Loucy (cell line): ENCODE results near the gene NEK3.
"Not testable (repeated sequence)": the region's sequence is repeated elsewhere in the genome, so short reads cannot be mapped to it uniquely, and the experiment has no call there.

ENCODE experiments used
- H2AFZ ChIP-seq: fragments of 200-600 bp; sonication (generic); 2 replicates; pipeline ENCODE4 v1.6.0; 2016; ENCODE audit warnings: antibody characterized with exemption, mild to moderate bottlenecking, low read length, moderate library complexity
- H3F3A ChIP-seq: fragments of 200-600 bp; 2 replicates; pipeline ENCODE4 v1.6.0; 2016; ENCODE audit warnings: antibody characterized with exemption, low read depth, mild to moderate bottlenecking
- H3K27me3 ChIP-seq: fragments of 200-600 bp; sonication (generic); 2 replicates; pipeline ENCODE4 v1.6.1; 2014; ENCODE audit warnings: low read length, mild to moderate bottlenecking; ENCODE audit not compliant: insufficient read depth, poor library complexity, severe bottlenecking
- H3K36me3 ChIP-seq: fragments of 200-600 bp; sonication (generic); 2 replicates; pipeline ENCODE4 v1.6.1; 2016; ENCODE audit warnings: low read length; ENCODE audit not compliant: insufficient read depth
- H3K4me1 ChIP-seq: fragments of 200-600 bp; sonication (generic); 2 replicates; pipeline ENCODE4 v1.5.1; 2014; ENCODE audit warnings: low read length, mild to moderate bottlenecking; ENCODE audit not compliant: insufficient read depth, poor library complexity, severe bottlenecking
- H3K4me2 ChIP-seq: fragments of 200-600 bp; sonication (generic); 2 replicates; pipeline ENCODE4 v1.6.0; 2014; ENCODE audit warnings: antibody characterized with exemption, low read length, low read depth, mild to moderate bottlenecking; ENCODE audit not compliant: poor library complexity, severe bottlenecking
- H3K4me3 ChIP-seq: fragments of 200-600 bp; sonication (generic); 2 replicates; pipeline ENCODE4 v1.5.1; 2014; ENCODE audit warnings: low read length, mild to moderate bottlenecking, mixed read lengths; ENCODE audit not compliant: poor library complexity, severe bottlenecking
- H3K79me2 ChIP-seq: fragments of 200-600 bp; sonication (generic); 2 replicates; pipeline ENCODE4 v1.6.1; 2014; ENCODE audit warnings: low read length; ENCODE audit not compliant: insufficient read depth
- H3K9ac ChIP-seq: fragments of 200-600 bp; sonication (generic); 2 replicates; pipeline ENCODE4 v1.6.0; 2014; ENCODE audit warnings: mild to moderate bottlenecking, low read depth, low read length, moderate library complexity; ENCODE audit not compliant: poor library complexity, severe bottlenecking
- H3K9me2 ChIP-seq: fragments of 200-600 bp; sonication (generic); replicated peaks from 2 replicates; pipeline ENCODE4 v1.6.1; 2016; ENCODE audit warnings: low read depth, low read length, mixed read lengths
- H3K9me3 ChIP-seq: fragments of 200-600 bp; sonication (generic); 2 replicates; pipeline ENCODE4 v1.6.1; 2014; ENCODE audit warnings: mild to moderate bottlenecking, antibody characterized with exemption, low read length, low read depth; ENCODE audit not compliant: insufficient read depth
- H4K20me1 ChIP-seq: fragments of 200-600 bp; sonication (generic); 2 replicates; pipeline ENCODE4 v1.6.0; 2014; ENCODE audit warnings: antibody characterized with exemption, low read length, mild to moderate bottlenecking; ENCODE audit not compliant: insufficient read depth, poor library complexity, severe bottlenecking
- EZH2phosphoT487 ChIP-seq: fragments of 200-600 bp; IDR thresholded peaks from 2 replicates; pipeline ENCODE4 v1.6.1; 2018; ENCODE audit warnings: antibody characterized with exemption, mild to moderate bottlenecking, moderate library complexity, borderline replicate concordance
- TF ChIP-seq, protein P1 (sequence below): fragments of 200-600 bp; sonication (generic); conservative IDR thresholded peaks from 2 replicates; pipeline ENCODE4 v1.5.1; 2014; ENCODE audit warnings: mild to moderate bottlenecking, antibody characterized with exemption, low read length

The NEK3 gene

DNA sequence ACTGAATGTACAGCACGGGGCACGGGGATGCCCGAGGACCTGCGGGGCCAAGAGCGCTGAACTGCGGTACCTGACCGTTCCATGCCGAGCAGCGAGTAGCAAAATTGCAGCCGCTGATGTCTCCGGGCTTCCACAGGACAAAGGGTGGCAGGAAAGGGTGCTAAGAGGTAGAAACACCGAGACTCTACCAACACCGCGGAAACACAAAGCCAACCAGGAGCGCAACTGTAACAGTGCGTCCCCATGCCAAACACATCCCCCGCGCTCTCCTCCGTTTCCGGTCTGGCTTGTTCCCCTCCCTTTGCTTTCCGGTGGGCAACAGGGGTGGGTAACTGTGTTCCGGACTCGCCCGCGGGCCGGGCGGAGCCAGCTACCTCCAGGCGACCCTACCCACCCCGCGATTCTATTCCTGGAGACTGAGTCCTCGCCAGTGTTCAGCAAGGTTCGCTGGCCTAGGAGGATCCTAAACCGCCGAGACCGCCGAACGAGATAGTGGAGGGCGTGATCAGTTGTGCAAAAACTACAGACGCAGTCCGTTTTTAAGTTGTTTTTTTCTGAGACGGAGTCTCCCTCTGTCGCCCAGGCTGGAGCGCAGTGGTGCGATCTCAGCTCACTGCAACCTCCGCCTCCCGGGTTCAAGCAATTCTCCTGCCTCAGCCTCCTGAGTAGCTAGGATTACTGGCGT lies 34.9 kb upstream of the NEK3 start:
- no peaks in the 10 kb centered on the region for H3K36me3 ChIP-seq
- H3K9ac ChIP-seq, result peak overlapping the region; percentile 97
- H3K4me3 ChIP-seq, result peak overlapping the region; percentile 99
- peaks cover 32% of the 10 kb centered on the region for H3K4me1 ChIP-seq
- peak overlapping the region; percentile 99 for H2AFZ ChIP-seq
- H3F3A ChIP-seq, result no peaks in the 10 kb centered on the region
- H3K9me2 ChIP-seq, result no peaks in the 10 kb centered on the region
- peak overlapping the region; percentile 83 for H3K4me2 ChIP-seq
- no peaks in the 10 kb centered on the region for H3K9me3 ChIP-seq
- no peaks in the 10 kb centered on the region for H3K27me3 ChIP-seq
- TF ChIP-seq, protein P1, sequence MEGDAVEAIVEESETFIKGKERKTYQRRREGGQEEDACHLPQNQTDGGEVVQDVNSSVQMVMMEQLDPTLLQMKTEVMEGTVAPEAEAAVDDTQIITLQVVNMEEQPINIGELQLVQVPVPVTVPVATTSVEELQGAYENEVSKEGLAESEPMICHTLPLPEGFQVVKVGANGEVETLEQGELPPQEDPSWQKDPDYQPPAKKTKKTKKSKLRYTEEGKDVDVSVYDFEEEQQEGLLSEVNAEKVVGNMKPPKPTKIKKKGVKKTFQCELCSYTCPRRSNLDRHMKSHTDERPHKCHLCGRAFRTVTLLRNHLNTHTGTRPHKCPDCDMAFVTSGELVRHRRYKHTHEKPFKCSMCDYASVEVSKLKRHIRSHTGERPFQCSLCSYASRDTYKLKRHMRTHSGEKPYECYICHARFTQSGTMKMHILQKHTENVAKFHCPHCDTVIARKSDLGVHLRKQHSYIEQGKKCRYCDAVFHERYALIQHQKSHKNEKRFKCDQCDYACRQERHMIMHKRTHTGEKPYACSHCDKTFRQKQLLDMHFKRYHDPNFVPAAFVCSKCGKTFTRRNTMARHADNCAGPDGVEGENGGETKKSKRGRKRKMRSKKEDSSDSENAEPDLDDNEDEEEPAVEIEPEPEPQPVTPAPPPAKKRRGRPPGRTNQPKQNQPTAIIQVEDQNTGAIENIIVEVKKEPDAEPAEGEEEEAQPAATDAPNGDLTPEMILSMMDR, result no peak
- no peak for TF ChIP-seq EZH2phosphoT487
- peaks cover 48% of the 10 kb centered on the region for H3K79me2 ChIP-seq
- H4K20me1 ChIP-seq, result peaks cover 22% of the 10 kb centered on the region

DNA sequence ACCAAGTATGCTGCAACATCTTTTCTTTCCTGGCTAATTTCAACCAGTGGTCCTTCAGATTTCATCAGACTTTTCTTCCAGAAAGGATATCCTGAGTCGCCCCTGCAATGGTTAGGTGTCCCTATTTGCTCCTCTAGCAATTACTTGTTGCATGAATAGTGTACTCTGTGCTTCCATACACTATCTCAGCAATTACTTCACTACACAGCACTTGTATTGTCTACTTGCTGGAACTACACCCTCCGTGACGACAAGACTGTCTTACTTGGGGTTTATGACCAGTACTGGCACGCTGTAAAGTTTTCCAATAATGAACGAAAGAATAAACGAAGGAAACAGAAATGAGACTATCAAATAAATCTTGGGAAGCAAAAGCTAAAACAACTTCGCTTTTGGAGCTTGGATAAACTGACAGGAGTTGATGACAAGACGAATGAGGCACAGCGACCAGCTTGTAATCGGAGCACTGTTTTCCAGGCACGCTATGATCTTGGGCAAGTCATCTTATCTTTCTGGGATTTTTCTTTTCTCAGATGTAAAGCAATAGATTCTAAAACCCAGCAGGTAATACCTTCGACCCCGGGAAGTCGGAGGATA lies 34.3 kb upstream of the NEK3 start:
- H3K4me3 ChIP-seq, result peak overlapping the region; percentile 99
- not testable (repeated sequence) for H3K9me3 ChIP-seq, H3F3A ChIP-seq, H3K27me3 ChIP-seq, H3K9me2 ChIP-seq, H3K36me3 ChIP-seq
- peaks cover 22% of the 10 kb centered on the region for H4K20me1 ChIP-seq
- H3K9ac ChIP-seq, result peak overlapping the region; percentile 97
- peaks cover 55% of the 10 kb centered on the region for H3K79me2 ChIP-seq
- peak overlapping the region; percentile 99 for H2AFZ ChIP-seq
- peak overlapping the region; percentile 83 for H3K4me2 ChIP-seq
- peaks cover 39% of the 10 kb centered on the region for H3K4me1 ChIP-seq

DNA sequence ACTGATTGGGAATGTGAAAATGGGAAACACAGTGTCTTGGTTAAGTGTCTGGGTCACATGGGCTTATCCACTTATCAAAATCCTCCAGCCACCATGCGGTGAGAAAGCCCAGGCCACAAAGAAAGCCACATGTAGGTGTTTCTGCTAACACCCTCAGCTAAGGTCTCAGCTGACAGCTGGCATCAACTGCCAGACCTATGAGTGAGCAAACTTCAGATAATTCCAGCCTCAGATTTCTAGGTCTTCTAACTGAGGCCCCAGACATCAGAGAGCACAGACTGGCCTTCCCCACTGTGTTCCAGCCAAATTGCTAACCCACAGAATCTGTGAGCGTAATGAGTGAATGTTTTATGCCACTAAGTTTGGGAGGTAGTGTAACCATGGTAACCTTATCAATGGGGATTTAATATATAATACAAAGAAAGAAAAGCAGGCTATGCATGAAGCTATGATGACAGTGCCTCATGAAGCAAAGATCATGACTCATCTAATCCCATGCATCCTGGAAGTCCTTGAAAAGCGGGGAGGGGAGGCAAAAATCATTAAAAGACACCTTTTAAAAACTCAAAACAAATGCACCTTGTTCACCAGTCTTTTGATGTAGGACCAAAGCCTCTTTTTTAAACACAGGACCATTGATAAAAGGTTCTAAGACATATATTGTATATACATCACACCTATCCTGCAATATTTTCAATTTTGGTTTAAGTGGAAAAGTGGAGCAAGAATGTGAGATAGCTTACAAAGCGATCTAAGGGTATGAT lies 28.2 kb upstream of the NEK3 start:
- H3K9me3 ChIP-seq, H3F3A ChIP-seq, H2AFZ ChIP-seq, H3K27me3 ChIP-seq, H3K9me2 ChIP-seq: not testable (repeated sequence)
- Histone ChIP-seq H3K4me3 (peak overlapping the region; percentile 49), H3K9ac (peak overlapping the region; percentile 59), H3K4me2 (peak overlapping the region; percentile 71), H3K4me1 (peaks cover 57% of the 10 kb centered on the region), H3K79me2 (peaks cover 54% of the 10 kb centered on the region), H3K36me3 (peaks cover 18% of the 10 kb centered on the region; the same call in 1 of the 2 replicates), H4K20me1 (peaks cover 14% of the 10 kb centered on the region)

DNA sequence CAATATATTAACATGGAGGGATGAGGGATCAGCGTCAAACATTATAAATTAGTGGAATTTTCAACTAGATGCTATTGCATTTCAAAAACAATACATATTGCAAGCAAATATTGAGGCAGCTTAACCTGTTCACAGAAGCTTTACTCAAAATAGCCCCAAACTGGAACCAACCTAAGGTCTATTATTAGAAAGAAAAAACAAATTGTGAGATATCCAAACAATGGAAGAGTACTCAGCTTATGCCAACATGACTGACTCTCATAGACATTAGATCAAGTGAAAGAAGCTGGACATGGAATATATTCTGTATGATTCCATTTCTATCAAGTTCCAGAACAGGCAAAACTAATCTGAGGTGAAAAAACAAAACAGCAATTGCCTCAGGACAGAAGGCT lies 27.6 kb upstream of the NEK3 start:
- TF ChIP-seq, protein P1, result no peak
- no peak for TF ChIP-seq EZH2phosphoT487
- Histone ChIP-seq H3K4me2 (peak overlapping the region; percentile 71), H4K20me1 (peaks cover 12% of the 10 kb centered on the region), H3K9me3 (no peaks in the 10 kb centered on the region), H3K9ac (peak overlapping the region; percentile 43), H2AFZ (no peak overlapping the region), H3K27me3 (no peaks in the 10 kb centered on the region), H3K36me3 (peaks cover 18% of the 10 kb centered on the region; the same call in 1 of the 2 replicates), H3K4me3 (peak overlapping the region; percentile 49), H3F3A (peaks cover 5% of the 10 kb centered on the region; the same call in 1 of the 2 replicates), H3K9me2 (no peaks in the 10 kb centered on the region), H3K79me2 (peaks cover 49% of the 10 kb centered on the region), H3K4me1 (peaks cover 55% of the 10 kb centered on the region)

DNA sequence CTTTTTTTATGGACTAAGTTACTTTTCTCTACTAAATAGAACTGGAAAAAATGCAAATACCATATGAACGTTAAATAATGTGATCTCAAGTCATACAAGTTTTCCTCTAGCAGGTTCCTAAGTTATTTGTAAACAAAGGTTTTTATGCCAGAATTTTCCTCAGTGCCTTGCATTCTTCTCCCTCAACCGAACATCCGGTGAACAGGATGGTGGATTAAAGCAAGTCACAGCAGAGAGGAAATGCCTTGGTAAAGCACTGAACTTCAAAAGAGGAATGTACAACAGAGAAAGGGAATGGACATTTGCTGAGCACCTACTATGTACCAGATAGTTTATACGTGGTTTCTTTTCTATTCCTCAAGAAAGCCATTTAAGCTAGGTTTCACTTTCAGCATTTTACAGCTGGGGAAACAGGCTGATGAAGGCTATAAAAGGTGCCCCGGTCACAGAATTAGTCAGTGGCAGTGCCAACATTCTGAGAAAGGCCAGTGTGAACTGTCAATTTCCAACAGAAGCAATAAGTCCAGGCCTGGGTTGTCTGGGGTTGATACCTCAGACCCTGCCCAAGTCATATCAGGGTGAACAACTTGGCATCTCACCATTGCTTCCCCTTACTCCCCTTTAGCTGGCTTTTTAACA lies 22.0 kb upstream of the NEK3 start:
- not testable (repeated sequence) for H3K4me3 ChIP-seq, H3F3A ChIP-seq

More for the DNA sequence above, 22.0 kb upstream of the NEK3 start:
- not testable (repeated sequence) for H4K20me1 ChIP-seq, H3K27me3 ChIP-seq, H3K4me2 ChIP-seq, H3K4me1 ChIP-seq, H3K9me3 ChIP-seq, H3K9me2 ChIP-seq, H3K79me2 ChIP-seq, H3K9ac ChIP-seq, H2AFZ ChIP-seq
- H3K36me3 ChIP-seq, result peaks cover 53% of the 10 kb centered on the region; the same call in 1 of the 2 replicates
